ENCODE results near the gene BBX.

The BBX gene

DNA sequence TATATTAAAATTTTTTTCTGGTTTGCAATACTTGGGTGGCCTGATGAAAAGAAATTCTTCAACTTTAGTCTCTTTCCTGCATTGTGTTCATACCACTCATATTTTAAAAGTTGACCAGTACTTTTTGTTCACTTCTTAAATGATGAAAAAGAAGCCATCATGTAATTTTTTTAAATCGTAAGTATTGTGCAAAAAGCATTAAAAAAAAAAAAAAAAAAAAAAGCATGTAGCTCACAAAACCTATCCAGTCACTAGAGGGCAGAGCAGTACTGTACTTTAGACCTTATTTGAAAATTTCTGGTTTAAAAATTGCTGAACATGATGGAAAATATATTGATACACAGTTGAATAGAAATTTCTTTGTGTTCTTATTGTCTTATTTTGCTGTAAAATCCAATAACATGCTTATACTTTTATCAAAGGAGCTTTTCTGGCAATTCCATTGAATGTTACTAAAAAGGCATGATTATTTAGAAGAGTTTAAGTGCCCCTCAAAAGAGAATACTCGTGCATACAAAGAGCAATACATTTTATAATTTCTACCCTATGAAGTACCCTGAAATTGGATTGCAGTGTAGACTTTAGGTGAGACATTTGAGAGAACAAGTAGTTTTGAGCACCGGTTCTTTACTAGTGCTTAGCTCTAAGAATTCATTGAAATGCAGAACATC is 137.7 kb downstream of the BBX start:
- peak in 1 of 2 experiments; percentile 44 for DNase-seq

GRCh38 chr3:107661447-107662123 is 138.8 kb downstream of the BBX start:
- no peak for DNase-seq

- DNase-seq, result no peak
Measured at GRCh38 chr3:107662124-107662507, 139.4 kb downstream of the BBX start.

GRCh38 chr3:107662586-107662985 is 139.8 kb downstream of the BBX start:
- DNase-seq, result no peak

DNA sequence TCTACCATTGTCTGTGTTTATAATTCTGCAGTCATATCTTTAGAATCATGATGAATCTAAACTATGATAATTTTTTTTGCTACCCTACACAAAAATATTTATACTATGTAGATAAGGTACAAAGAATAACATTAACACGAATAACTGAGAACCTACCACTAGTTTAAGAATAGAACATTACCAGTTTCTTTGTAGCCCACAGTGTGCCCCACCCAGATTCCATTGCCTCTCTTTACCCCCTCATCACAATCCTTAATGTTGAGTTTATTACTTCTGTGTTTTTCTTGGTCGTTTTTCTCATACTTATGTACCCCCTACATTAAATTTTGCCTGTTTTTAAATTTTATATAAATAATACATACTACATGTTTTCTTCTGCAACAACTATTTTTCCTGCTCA is 140.5 kb downstream of the BBX start:
- no peak for DNase-seq

GRCh38 chr3:107664614-107665013 is 141.9 kb downstream of the BBX start:
- DNase-seq, result no peak

- DNase-seq, result no peak
Measured at GRCh38 chr3:107665351-107665750, 142.6 kb downstream of the BBX start.

GRCh38 chr3:107666853-107667252 is 144.1 kb downstream of the BBX start:
- DNase-seq, result no peak

DNA sequence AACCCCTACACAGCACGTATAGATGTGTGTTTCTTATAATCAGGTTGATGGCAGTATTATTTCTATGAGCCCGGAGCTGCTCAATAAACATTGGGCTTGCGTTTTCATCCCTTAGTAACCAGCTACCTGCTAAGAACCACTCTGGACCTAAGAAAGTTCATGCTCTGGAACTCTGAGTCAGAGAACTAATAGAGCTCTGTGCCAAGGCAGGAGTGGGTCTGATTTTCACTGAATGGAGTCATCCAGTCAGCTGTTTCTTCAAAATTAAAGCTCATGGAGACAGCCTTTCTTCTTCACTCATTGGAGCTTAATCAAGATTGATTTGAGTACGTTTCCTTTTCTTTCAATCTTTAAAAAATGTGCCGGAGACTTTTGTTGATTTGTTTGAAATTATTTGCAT is 145.7 kb downstream of the BBX start:
- DNase-seq, result no peak

GRCh38 chr3:107668963-107669362 is 146.2 kb downstream of the BBX start:
- no peak for DNase-seq

GRCh38 chr3:107669669-107670068 is 146.9 kb downstream of the BBX start:
- DNase-seq, result no peak

GRCh38 chr3:107670986-107671385 is 148.2 kb downstream of the BBX start:
- no peak for DNase-seq

DNA sequence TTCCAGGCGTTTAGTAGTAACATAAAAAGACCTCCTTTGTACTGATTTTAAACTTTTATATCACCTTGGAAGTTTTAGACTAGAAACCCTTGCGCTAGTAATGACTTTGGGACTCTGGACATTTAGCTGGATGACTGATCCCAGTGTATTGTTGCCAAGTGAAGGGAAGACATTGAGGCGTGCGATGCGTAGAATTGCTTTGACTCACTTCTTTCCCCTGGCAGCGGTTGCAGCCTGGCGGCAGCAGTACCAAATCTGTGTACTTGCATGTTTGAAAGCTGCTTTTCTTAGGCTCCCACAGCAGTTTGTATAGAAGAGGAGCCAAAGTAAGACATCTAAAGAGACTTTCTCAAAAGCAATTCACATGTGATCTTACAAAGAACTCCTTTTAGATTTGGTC is 151.6 kb downstream of the BBX start:
- no peak for DNase-seq

- no peak for DNase-seq
Measured at GRCh38 chr3:107675233-107675900, 152.6 kb downstream of the BBX start.

- peak in 1 of 2 experiments; percentile 66 for DNase-seq
Measured at GRCh38 chr3:107676469-107677309, 153.9 kb downstream of the BBX start.

DNA sequence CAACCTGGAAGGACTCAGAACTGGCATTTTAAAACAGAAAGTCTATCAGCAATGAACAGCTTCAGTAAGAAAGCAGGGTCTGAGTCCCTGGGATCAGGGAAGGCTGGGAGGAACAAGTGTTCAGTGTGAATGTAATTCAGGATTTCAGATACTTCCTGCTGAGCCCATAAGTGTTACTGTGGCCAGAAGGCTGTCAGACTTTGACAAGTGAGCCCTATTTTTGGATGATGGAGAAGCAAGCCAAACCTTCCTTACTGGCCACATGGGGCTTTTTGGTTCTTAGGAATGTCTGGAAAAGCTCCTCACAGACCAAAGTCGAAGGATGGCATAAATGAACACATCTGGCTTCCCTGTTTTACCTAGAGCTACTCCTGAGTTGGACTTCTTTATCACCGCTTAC is 157.2 kb downstream of the BBX start:
- no peak for DNase-seq

GRCh38 chr3:107680698-107681097 is 157.9 kb downstream of the BBX start:
- DNase-seq, result no peak

- DNase-seq, result no peak
Measured at GRCh38 chr3:107681396-107681795, 158.6 kb downstream of the BBX start.

- DNase-seq, result no peak
Measured at GRCh38 chr3:107682580-107682979, 159.8 kb downstream of the BBX start.

DNA sequence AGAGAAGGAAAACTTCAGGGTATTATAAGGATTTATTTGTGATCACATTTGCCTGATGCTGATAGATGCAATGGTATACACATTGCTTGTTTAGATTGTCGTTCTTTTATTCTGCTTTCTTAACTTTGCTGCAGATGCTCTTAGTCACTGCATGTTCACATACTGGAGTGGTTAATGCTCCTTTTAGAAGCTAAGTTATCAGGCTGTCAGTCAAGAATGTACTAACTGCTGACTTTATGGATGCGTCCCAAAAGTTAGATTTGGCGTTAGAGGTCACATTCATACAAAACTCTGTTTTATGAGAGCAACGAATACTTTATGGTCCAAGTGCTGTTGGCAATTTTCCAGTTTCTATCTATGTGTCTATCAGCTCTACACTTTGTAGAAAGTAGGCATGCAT is 160.7 kb downstream of the BBX start:
- DNase-seq, result no peak

DNA sequence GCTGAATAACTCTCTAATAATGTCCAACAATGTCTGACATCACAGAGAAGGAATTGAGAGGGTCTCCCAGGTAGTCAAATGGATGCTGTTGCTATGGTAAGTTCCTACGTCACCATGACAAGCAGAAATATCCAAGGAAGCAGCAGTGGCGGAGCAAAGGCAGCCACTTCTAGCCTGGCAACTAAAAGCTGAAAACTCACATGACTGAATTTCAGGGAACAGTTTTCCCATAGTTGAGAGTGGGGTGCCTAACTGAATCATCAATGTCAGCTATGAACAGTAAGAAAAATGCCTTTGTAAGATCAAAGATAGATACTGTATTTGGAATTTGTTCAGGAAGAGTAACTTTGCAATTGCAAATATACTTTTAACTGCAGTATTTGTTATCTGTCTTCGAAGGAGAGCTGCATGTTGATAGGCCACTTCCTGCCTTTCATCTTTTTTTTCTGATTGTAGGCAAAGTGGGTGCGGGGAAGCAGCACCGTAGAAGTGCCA is 161.7 kb downstream of the BBX start:
- DNase-seq, result no peak

DNA sequence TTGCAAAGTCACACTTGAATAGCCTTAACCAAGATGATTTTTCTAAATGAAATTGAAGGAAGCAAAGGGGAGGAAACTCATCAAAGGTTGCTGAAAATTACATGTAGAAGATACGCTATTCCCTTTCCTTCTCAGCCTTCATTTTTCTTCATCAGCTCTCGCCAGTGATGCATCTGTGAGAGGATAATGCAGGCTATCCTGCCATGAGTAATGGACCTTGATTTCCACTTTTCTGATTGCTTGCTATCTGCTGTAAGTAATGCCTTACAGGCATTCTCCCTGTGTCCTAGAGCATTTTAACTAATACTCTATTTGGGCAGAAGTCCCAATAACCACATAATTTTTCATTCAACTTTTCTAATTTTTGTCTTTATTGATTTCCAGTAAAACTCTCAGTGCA is 162.6 kb downstream of the BBX start:
- no peak for DNase-seq

DNA sequence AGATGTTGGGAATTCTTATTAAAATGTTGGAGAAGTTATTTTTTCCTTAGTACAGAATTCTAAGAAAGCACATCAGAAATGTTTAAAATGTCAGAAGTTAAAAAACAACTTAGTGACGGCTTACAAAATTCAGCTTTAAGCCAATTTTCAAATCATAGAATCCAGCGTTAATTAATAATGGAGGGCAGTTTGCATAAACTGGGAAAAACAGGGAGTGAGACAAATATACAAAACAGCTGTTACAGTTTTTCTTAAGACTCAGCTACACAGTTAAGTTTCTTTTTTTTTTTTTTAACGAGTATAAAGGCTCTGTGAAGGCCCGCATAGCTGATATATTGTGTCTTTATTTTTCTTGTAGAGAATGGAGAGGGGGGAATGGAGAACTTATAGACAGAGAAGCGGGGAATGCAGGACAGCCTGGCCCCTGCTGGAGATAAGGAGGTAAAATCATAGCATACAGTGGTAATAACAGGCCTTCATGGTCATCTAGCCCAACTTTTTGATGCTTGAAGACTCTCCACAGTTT is 164.4 kb downstream of the BBX start:
- DNase-seq, result no peak

Measured in SW 1271 (cell line).